ELR (cell line): ENCODE data around the gene GHITM.
"Not testable (repeated sequence)": the region's sequence is repeated elsewhere in the genome, so short reads cannot be mapped to it uniquely, and the experiment has no call there.

Experiments
- DNase-seq: peaks from one replicate; pipeline ENCODE4 v3.0.0-alpha.2; 2015; ENCODE audit warnings: low read depth

GHITM gene

GRCh38 chr10:84139126-84140035 is at the start of gene GHITM:
Gene GHITM (plus strand): TSS chr10:84139509. CDS start chr10:84141501, 1,992 bp downstream.
- peak; percentile 99 for DNase-seq

- no peak for DNase-seq
These were observed 43.4 kb upstream of the GHITM start for GRCh38 chr10:84095811-84096497.

- DNase-seq = peak; percentile 32
These were observed 41.4 kb upstream of the GHITM start for GRCh38 chr10:84097787-84098353.

GRCh38 chr10:84098667-84099066 is 40.6 kb upstream of the GHITM start:
- DNase-seq = no peak

- DNase-seq = no peak
These were observed 38.3 kb upstream of the GHITM start for GRCh38 chr10:84101042-84101441.

- DNase-seq = no peak
These were observed 30.5 kb upstream of the GHITM start for GRCh38 chr10:84108797-84109196.

- DNase-seq = not testable (repeated sequence)
These were observed 29.5 kb upstream of the GHITM start for GRCh38 chr10:84109772-84110171.

GRCh38 chr10:84113468-84113867 is 25.8 kb upstream of the GHITM start:
- not testable (repeated sequence) for DNase-seq

- DNase-seq = peak; percentile 25
These were observed 25.1 kb upstream of the GHITM start for GRCh38 chr10:84114088-84114667.

GRCh38 chr10:84117204-84117603 is 22.1 kb upstream of the GHITM start:
- not testable (repeated sequence) for DNase-seq

GRCh38 chr10:84117686-84118394 is 21.5 kb upstream of the GHITM start:
- no peak for DNase-seq

- DNase-seq = no peak
These were observed 20.8 kb upstream of the GHITM start for GRCh38 chr10:84118395-84119006.

GRCh38 chr10:84123362-84123761 is 15.9 kb upstream of the GHITM start:
- no peak for DNase-seq

GRCh38 chr10:84125910-84126784 is 13.2 kb upstream of the GHITM start:
- peak; percentile 3 for DNase-seq

GRCh38 chr10:84126785-84127167 is 12.5 kb upstream of the GHITM start:
- no peak for DNase-seq

- DNase-seq = no peak
These were observed 3.5 kb upstream of the GHITM start for GRCh38 chr10:84135836-84136235.

GRCh38 chr10:84137811-84138210 is 1.5 kb upstream of the GHITM start:
- DNase-seq = no peak

GRCh38 chr10:84138478-84139125 is 707 bp upstream of the GHITM start:
- DNase-seq = peak; percentile 46

GRCh38 chr10:84140036-84140379 is 699 bp downstream of the GHITM start:
- DNase-seq = peak; percentile 52

GRCh38 chr10:84147347-84147746 is 8.0 kb downstream of the GHITM start:
- no peak for DNase-seq
